ENCODE data around the gene FYB1. TPM values are rescaled to one million over a fixed set of nuclear protein-coding genes. Genes with fewer than 3 reads are reported as not detected.

The FYB1 gene
- total and polyA plus RNA-seq, 2 of the 8 experiments (the other 6 are each of a cell fraction or from before 2014, with no cell fraction given) = not detected

- no peak overlapping the region for H2BK20ac ChIP-seq (ENCODE audit: low read length)
- no peaks in the 10 kb centered on the region for H3K23me2 ChIP-seq (ENCODE audit: low read depth, low read length)
- no peak overlapping the region for H4K91ac ChIP-seq (replicated peaks; ENCODE audit: insufficient read length, low read length)
- no peak overlapping the region for H2BK120ac ChIP-seq (replicated peaks; ENCODE audit: low read depth, low read length)
- H4K8ac ChIP-seq (ENCODE audit: extremely low read depth, insufficient read depth, low read length) = no peak overlapping the region
- H4K5ac ChIP-seq (ENCODE audit: insufficient read length, low read depth, low read length) = no peak overlapping the region
- no peak overlapping the region for H2AK5ac ChIP-seq (ENCODE audit: low read depth, low read length)
- H3K79me2 ChIP-seq (ENCODE audit: control insufficient read depth in 1 of 2, insufficient read depth in 2 of 2, low read length in 2 of 2) = no peaks in the 10 kb centered on the region
- no peak overlapping the region for H3K14ac ChIP-seq (ENCODE audit: insufficient read length)
- H3K4me3 ChIP-seq (ENCODE audit: extremely low read depth in 1 of 4, insufficient read depth in 2 of 4, low read depth in 3 of 4, low read length in 4 of 4) = no peak overlapping the region
- TF ChIP-seq POU5F1 (IDR thresholded peaks at IDR 0.05; ENCODE audit: low read depth, low read length) (no peak), ZNF274 (IDR thresholded peaks at IDR 0.05; ENCODE audit: borderline replicate concordance, extremely low read depth, low read length) (no peak), SRF (IDR thresholded peaks at IDR 0.05; ENCODE audit: low read depth, low read length) (no peak)
- no peak for DNase-seq (ENCODE audit: low read depth in 1 of 2, low spot score in 2 of 2)
- H3K9ac ChIP-seq (replicated peaks in 1 of 4; ENCODE audit: extremely low read depth in 1 of 4, low read depth in 3 of 4, low read length in 3 of 4) = no peak overlapping the region
- no peaks in the 10 kb centered on the region for H3K9me3 ChIP-seq (ENCODE audit: insufficient read depth in 2 of 2, low read depth in 1 of 2, low read length in 1 of 2)
- no peak overlapping the region for H2BK15ac ChIP-seq (ENCODE audit: low read length)
- no peak overlapping the region for H3K56ac ChIP-seq (replicated peaks; ENCODE audit: insufficient read length, low read depth, low read length)
- FAIRE-seq = no peak
- H3K4ac ChIP-seq (replicated peaks; ENCODE audit: insufficient read length, low read depth, low read length) = no peak overlapping the region
- H3K36me3 ChIP-seq (ENCODE audit: control insufficient read depth in 2 of 4, insufficient read depth in 4 of 4, low read length in 3 of 4) = no peaks in the 10 kb centered on the region
- H3K4me1 ChIP-seq (replicated peaks in 1 of 4; ENCODE audit: control insufficient read depth in 3 of 4, insufficient read depth in 4 of 4, low read length in 3 of 4) = peaks cover 0 to 2% (median 0%) of the 10 kb centered on the region in 4 experiments; a peak in 1 of 7 replicates
- POLR2A ChIA-PET (ENCODE audit: partially characterized antibody) = no interaction called here
- no peak overlapping the region for H2BK5ac ChIP-seq (ENCODE audit: low read depth, low read length)
- H3K27ac ChIP-seq (ENCODE audit: low read depth, low read length) = no peak overlapping the region
- no peak overlapping the region for H3K23ac ChIP-seq (ENCODE audit: insufficient read length)
- no peak overlapping the region for H3K18ac ChIP-seq (ENCODE audit: extremely low read depth, low read length)
- WGBS, 2 experiments (ENCODE audit: extremely low coverage in 1 of 2, insufficient coverage in 1 of 2, insufficient read length in 1 of 2, insufficient replicate concordance in 2 of 2, low coverage in 1 of 2, low lambda C conversion rate in 2 of 2, missing lambda C conversion rate in 1 of 2) = 58% methylated on average over 3 of the region's 3 CpGs; no CpG with 5 or more reads in 1 of the 2 experiments
- H3K4me2 ChIP-seq (ENCODE audit: insufficient read depth in 1 of 2, low read depth in 2 of 2, low read length in 2 of 2) = no peak overlapping the region
- no peaks in the 10 kb centered on the region for H3K27me3 ChIP-seq (replicated peaks in 1 of 4; ENCODE audit: control insufficient read depth in 3 of 4, extremely low read depth in 1 of 4, insufficient read depth in 3 of 4, low read length in 3 of 4)
- no peaks in the 10 kb centered on the region for H3K79me1 ChIP-seq (ENCODE audit: low read depth, low read length)
- CTCF ChIA-PET (ENCODE audit: partially characterized antibody) = interaction anchor here (0.8 to 5.9 kb wide), 14 partner anchors 11 to 357 kb away, joined by 3 to 44 read pairs (median 6); no protein-coding TSS in a partner anchor
- H4K20me1 ChIP-seq (replicated peaks in 1 of 2; ENCODE audit: control insufficient read depth in 1 of 2, insufficient read depth in 2 of 2, low read length in 2 of 2) = no peaks in the 10 kb centered on the region
- H2BK12ac ChIP-seq (ENCODE audit: low read depth, low read length) = no peak overlapping the region
- H2AFZ ChIP-seq (ENCODE audit: low read length) = no peak overlapping the region
Measured at GRCh38 chr5:39215857-39216256, 3.5 kb downstream of the FYB1 start.

Data from H1 (cell line).